MG63 (cell line): ENCODE data around the gene TCEA2. TPM values are rescaled to one million over a fixed set of nuclear protein-coding genes. Genes with fewer than 3 reads are reported as not detected.

Experiments
- DNase-seq: peaks from one replicate; pipeline ENCODE4 v3.0.0-alpha.2; 2020
- H3K27me3 ChIP-seq: fragments of 250-450 bp; sonication (Bioruptor Pico); 2 replicates; pipeline ENCODE4 v1.5.1; 2020; ENCODE audit warnings: mild to moderate bottlenecking, moderate library complexity
- H3K36me3 ChIP-seq: fragments of 250-450 bp; sonication (Bioruptor Pico); 2 replicates; pipeline ENCODE4 v1.5.1; 2020; ENCODE audit warnings: mild to moderate bottlenecking, moderate library complexity
- H3K4me3 ChIP-seq: fragments of 250-450 bp; sonication (Bioruptor Pico); 2 replicates; pipeline ENCODE4 v1.5.1; 2020; ENCODE audit warnings: mild to moderate bottlenecking, moderate library complexity
- H3K9me3 ChIP-seq: fragments of 250-450 bp; sonication (Bioruptor Pico); 2 replicates; pipeline ENCODE4 v1.5.1; 2020; ENCODE audit warnings: mild to moderate bottlenecking, moderate library complexity
- total RNA-seq: library from RNA; depleted of rRNA; stranded (reverse); fragments of >200 nt; shearing (Covaris generic); gene quantifications from 2 replicates; pipeline ENCODE4 v1.2.3, GENCODE V29; 2014; ENCODE audit warnings: low replicate concordance

TCEA2 gene
- total RNA-seq, 1 experiment from 2014 or later, result 48.0 TPM

DNA sequence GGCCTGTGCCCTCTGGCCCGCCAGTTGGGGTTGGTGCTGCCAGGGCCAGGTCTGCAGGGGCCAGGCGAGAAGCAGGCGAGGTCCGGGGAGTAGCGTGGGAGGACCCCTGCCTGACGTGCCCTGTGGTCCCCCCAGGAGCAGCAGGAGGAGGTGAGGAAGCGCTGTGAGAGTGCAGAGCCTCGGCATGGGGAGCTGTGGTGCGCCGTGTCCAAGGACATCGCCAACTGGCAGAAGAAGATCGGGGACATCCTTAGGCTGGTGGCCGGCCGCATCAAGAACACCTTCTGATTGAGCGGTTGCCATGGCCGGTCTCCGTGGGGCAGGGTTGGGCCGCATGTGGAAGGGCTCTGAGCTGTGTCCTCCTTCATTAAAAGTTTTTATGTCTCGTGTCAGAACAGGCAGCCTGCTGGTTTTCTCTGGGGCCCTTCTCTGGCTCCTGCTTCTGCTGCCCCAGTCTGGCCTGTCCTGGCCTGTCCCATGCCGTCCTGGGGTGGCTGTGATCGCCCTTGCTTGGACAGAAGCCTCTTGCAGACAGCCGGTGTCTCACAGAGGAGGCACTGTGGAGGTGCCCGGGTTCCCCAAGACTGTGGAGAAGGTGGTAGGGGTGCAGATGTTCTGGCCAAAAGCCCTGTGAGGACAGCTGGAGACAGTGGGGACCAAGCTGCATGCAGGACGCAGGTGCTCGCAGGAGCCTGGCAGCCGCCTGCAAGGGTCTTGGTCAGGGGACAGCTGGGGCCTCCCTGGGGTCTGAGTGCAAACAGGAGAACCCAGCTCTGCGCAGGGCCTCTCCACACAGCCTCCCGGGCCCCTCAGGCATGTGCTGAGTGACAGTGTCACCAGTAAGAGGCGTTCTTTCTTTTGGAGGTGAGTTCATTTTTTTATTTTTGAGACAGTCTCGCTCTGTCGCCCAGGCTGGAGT lies 30.0 kb upstream of the TCEA2 start:
- Histone ChIP-seq H3K36me3 (peaks cover 45% of the 10 kb centered on the region), H3K9me3 (no peaks in the 10 kb centered on the region), H3K4me3 (no peak overlapping the region), H3K27me3 (no peaks in the 10 kb centered on the region)
- no peak for DNase-seq

DNA sequence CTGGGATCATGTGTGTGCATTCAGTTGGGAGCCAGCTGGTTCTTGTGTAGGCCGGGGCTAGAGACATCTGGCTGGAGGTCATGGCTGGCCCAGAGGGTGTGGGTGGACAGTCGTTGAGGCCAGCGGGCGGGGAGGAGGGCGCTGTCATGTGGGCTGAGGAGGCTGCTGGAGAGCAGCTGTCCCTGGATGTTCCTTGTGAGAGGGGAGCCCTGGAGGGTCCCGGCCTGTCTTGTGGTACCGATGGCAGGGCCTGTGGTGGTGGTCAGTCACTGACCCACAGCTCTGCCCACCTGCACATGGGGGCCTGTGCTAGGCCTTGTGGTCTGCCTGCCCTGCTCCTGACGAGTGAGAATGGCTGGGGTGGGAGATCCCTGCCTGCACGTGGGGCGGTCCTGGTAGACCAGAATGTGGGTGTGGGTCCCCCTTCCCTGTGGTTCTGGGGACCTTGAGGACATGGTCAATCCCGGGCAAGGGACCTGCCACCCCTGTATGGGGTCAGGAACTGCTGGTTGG lies 29.0 kb upstream of the TCEA2 start:
- Histone ChIP-seq H3K9me3 (no peaks in the 10 kb centered on the region), H3K4me3 (no peak overlapping the region), H3K36me3 (peaks cover 37% of the 10 kb centered on the region), H3K27me3 (no peaks in the 10 kb centered on the region)
- DNase-seq, result no peak

GRCh38 chr20:64035066-64035932 lies 27.7 kb upstream of the TCEA2 start:
- H3K27me3 ChIP-seq, result no peaks in the 10 kb centered on the region
- DNase-seq, result no peak
- no peak overlapping the region for H3K4me3 ChIP-seq
- H3K9me3 ChIP-seq, result no peaks in the 10 kb centered on the region
- peaks cover 29% of the 10 kb centered on the region for H3K36me3 ChIP-seq

DNA sequence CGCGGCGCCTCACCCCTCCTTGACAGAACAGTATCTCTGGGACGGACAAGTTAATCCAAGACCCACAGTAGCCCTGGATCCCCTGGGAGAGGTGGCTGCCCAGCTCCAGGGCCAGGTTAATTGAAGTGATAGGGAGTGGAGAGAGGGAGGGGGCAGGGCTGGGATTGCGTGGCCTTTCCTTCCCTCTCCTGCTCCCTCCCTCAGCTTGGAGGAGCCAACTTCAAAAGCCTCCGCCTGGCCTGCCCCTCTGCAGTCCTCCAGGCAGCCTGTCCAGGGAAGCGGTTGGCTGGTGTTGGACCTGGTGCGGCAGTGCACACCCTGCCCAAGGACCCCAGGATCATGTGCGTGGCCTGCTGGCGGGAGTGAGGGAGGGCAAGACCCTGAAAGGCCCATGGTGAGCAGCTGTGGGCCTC lies 27.1 kb upstream of the TCEA2 start, which contains the start of gene C20orf204:
TSS of gene C20orf204 (plus strand) at position 250 of the 413 bp plus-strand sequence. CDS start at position 392, 142 bp downstream.
- Histone ChIP-seq H3K36me3 (peaks cover 22% of the 10 kb centered on the region), H3K4me3 (no peak within 1 kb of the TSS), H3K9me3 (no peaks in the 10 kb centered on the region), H3K27me3 (no peaks in the 10 kb centered on the region)
- no peak for DNase-seq

DNA sequence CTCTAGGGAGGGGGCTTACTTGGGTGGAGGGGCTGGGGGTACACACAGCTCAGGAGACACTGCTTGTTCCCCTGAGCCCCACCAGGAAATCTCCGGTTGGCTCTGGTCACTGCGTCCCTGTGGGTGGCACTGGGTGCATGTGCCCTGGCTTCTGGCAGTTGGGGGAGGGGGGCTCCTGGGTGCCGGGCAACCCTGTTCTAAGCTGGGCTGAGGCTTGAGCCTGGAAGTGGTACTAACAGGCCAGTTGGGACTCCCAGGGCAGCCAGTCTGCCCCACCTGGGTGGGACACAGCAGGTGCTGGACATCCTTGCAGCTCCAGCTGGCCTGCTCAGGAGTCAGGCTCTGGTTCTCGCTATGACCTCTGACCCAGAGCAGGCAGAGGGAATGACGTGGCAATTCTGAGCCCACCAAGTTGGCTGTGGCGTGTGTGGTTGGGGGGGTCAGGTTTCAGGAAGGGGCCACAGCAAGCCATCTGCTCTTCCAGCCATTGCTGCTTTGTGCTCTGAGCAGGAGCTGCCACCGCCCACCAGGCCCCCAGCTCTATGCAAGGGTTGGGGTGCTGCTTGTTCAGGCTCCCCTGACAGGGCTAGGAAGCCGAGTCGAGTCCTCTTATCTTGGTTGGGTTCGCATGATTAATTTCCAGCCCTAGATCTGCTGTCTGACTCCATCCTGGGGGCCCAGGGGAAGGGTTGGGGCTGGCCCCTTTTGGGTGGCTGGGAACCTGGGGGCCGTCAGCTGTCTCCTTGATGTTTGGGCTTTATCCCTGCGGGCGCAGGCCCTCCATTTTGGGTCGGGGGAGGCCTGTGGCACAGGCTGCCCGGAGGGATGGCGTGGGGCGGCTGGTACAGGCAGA lies 26.4 kb upstream of the TCEA2 start:
- Histone ChIP-seq H3K27me3 (no peaks in the 10 kb centered on the region), H3K36me3 (peaks cover 21% of the 10 kb centered on the region), H3K9me3 (no peaks in the 10 kb centered on the region), H3K4me3 (no peak overlapping the region)
- no peak for DNase-seq

DNA sequence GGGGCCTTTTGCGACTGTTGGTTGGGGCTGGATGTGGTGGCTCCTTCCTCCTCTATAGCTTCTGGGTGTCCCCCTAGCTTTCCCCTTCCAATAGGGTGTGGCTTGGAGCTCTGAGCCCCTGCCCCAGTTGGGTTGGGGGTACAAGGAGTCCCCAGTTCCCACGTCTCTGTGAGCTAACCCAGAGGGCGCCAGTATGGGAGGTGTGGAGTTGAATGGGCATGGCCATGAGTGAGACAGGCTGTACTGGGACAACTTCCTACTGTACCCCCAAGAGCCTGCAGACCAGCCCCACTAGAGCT lies 25.9 kb upstream of the TCEA2 start:
- peaks cover 17% of the 10 kb centered on the region for H3K36me3 ChIP-seq
- no peaks in the 10 kb centered on the region for H3K9me3 ChIP-seq
- no peaks in the 10 kb centered on the region; the same call in 1 of the 2 replicates for H3K27me3 ChIP-seq
- no peak for DNase-seq
- no peak overlapping the region for H3K4me3 ChIP-seq

GRCh38 chr20:64037498-64038213 lies 25.3 kb upstream of the TCEA2 start:
- Histone ChIP-seq H3K27me3 (no peaks in the 10 kb centered on the region; the same call in 1 of the 2 replicates), H3K4me3 (no peak overlapping the region), H3K36me3 (peaks cover 12% of the 10 kb centered on the region), H3K9me3 (no peaks in the 10 kb centered on the region)
- DNase-seq, result no peak

GRCh38 chr20:64038224-64038564 lies 24.8 kb upstream of the TCEA2 start:
- Histone ChIP-seq H3K36me3 (peaks cover 11% of the 10 kb centered on the region), H3K4me3 (no peak overlapping the region), H3K9me3 (no peaks in the 10 kb centered on the region), H3K27me3 (no peaks in the 10 kb centered on the region; the same call in 1 of the 2 replicates)
- no peak for DNase-seq

DNA sequence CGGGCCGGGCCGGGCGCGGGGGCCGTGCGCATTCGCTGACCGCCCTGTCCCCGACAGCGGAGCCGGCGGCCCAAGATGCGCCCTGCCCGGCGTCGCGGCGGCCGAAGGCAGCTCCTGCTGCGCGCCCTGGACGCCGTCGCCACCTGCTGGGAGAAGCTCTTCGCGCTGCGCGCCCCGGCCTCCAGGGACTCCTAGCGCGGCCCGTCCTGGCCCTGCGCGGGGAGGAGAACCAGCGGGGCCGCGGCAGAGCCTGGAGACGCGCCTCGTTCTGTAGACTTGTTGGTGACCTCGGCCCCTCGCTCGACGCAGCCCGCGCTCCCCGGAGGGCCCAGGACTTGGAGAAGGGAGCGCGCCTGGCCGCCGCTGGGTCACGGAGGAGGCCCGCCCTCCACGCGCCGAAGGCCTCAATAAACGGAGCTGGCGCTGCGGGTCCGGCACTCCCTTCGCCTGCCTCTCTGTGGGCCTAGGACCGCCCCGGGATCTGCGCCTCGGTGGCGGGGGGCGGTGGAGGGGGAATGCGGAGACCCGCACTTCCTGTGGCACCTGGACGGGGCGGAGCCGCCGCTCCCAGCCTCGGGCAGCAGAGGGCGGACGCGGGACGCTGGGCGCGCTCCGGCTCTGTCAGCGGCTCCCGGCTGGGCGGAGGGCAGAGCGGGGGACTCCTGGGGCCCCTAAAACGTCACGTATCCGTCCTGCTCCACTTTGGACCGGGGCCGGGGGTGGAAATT lies 24.3 kb upstream of the TCEA2 start:
- H3K27me3 ChIP-seq, result no peaks in the 10 kb centered on the region; the same call in 1 of the 2 replicates

DNA sequence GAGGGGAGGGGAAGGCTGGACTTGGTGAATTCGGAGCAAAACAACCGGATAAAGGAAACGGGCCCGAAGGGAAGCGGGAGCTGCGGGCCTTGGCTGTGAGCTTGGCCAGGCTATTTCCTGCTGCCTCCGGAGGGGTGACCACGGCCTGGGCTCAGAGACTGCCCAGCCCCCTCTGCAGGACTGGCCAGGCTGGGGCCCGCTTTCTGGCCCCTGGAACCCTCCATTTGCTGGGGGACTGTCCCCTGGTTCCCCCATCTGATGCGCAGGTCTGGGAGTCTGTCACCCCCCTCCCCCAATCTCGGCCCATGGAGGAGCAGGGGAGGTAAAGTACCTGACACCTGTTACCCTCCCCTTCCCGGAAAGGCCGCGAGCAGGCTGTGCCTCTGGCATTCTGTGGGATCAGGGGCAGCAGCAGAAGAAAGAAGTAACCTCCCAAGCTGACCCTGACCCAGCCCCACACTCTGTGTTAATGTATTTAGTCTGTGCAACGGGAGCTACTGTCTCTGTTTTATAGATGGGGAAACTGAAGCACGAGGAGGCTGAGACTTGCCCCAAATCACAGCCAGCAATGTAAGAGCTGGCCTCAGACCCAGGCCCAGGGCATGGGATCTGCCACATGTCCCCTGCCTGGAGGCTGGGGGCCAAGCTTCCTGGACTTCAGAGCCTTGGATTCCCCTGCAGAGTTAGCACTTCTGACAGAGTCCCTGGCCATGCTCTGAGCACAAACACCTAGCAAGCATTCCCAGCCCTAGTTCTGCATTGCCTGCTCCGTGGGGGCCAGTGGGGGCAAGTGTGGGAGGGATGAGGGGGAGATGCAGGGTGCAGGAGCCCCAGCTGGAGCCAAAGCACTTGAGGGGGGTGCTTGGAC lies 23.5 kb upstream of the TCEA2 start:
- H3K4me3 ChIP-seq, result peak overlapping the region; percentile 48

More for the DNA sequence above, 24.3 kb upstream of the TCEA2 start:
- peak; percentile 75 for DNase-seq
- H3K4me3 ChIP-seq, result peak overlapping the region; percentile 48
- H3K9me3 ChIP-seq, result no peaks in the 10 kb centered on the region
- H3K36me3 ChIP-seq, result peaks cover 11% of the 10 kb centered on the region; the same call in 1 of the 2 replicates

GRCh38 chr20:64040231-64041039 lies 22.6 kb upstream of the TCEA2 start:
- no peaks in the 10 kb centered on the region for H3K36me3 ChIP-seq
- H3K9me3 ChIP-seq, result no peaks in the 10 kb centered on the region
- no peak overlapping the region for H3K4me3 ChIP-seq
- H3K27me3 ChIP-seq, result no peaks in the 10 kb centered on the region; the same call in 1 of the 2 replicates
- DNase-seq, result no peak

More for the DNA sequence above, 23.5 kb upstream of the TCEA2 start:
- 0 out of 2 replicates have a peak, but pooled peaks cover 5% of the 10 kb centered on the region for H3K36me3 ChIP-seq
- no peaks in the 10 kb centered on the region; the same call in 1 of the 2 replicates for H3K27me3 ChIP-seq
- H3K9me3 ChIP-seq, result no peaks in the 10 kb centered on the region
- DNase-seq, result no peak

GRCh38 chr20:64041040-64041780 lies 21.8 kb upstream of the TCEA2 start:
- DNase-seq, result no peak
- Histone ChIP-seq H3K27me3 (no peaks in the 10 kb centered on the region; the same call in 1 of the 2 replicates), H3K36me3 (no peaks in the 10 kb centered on the region), H3K4me3 (no peak overlapping the region), H3K9me3 (no peaks in the 10 kb centered on the region)

- Histone ChIP-seq H3K36me3 (no peaks in the 10 kb centered on the region), H3K27me3 (no peaks in the 10 kb centered on the region; the same call in 1 of the 2 replicates), H3K4me3 (no peak overlapping the region), H3K9me3 (no peaks in the 10 kb centered on the region)
- DNase-seq, result no peak
Measured at GRCh38 chr20:64041781-64042053, 21.3 kb upstream of the TCEA2 start.
